AG08395 (cell line): ENCODE data around the gene SARDH.

Source experiments
- DNase-seq: peaks from one replicate; pipeline ENCODE4 v3.0.0; 2012; ENCODE audit warnings: mixed read lengths, low spot score

Gene SARDH

GRCh38 chr9:133737774-133738639 is at the start of gene SARDH:
SARDH (minus strand) TSS chr9:133738352; CDS start chr9:133734173, 4,179 bp downstream.
- DNase-seq = peak; percentile 80

GRCh38 chr9:133787754-133788025 is 49.5 kb upstream of the SARDH start:
- DNase-seq = peak; percentile 44

- no peak for DNase-seq
Observed at GRCh38 chr9:133786907-133787753, 49.0 kb upstream of the SARDH start.

- DNase-seq = no peak
Observed at GRCh38 chr9:133786371-133786753, 48.2 kb upstream of the SARDH start.

GRCh38 chr9:133785753-133786370 is 47.7 kb upstream of the SARDH start:
- no peak for DNase-seq

- no peak for DNase-seq
Observed at GRCh38 chr9:133784731-133785561, 46.8 kb upstream of the SARDH start.

- no peak for DNase-seq
Observed at GRCh38 chr9:133783331-133783731, 45.2 kb upstream of the SARDH start.

- DNase-seq = peak; percentile 85
Observed at GRCh38 chr9:133782157-133783130, 44.3 kb upstream of the SARDH start.

GRCh38 chr9:133781828-133782135 is 43.6 kb upstream of the SARDH start:
- no peak for DNase-seq

- no peak for DNase-seq
Observed at GRCh38 chr9:133780962-133781827, 43.0 kb upstream of the SARDH start.

- no peak for DNase-seq
Observed at GRCh38 chr9:133780404-133780945, 42.3 kb upstream of the SARDH start.

- no peak for DNase-seq
Observed at GRCh38 chr9:133779516-133780403, 41.6 kb upstream of the SARDH start.

GRCh38 chr9:133779081-133779480 is 40.9 kb upstream of the SARDH start:
- DNase-seq = no peak

- no peak for DNase-seq
Observed at GRCh38 chr9:133778336-133779013, 40.3 kb upstream of the SARDH start.

- no peak for DNase-seq
Observed at GRCh38 chr9:133777871-133778270, 39.7 kb upstream of the SARDH start.

- no peak for DNase-seq
Observed at GRCh38 chr9:133777068-133777791, 39.1 kb upstream of the SARDH start.
